ENCODE data around the gene GUCY2D.

Gene GUCY2D

GRCh38 chr17:8052256-8053252 lies 50.1 kb downstream of the GUCY2D start:
- Histone ChIP-seq H3K9me2 (replicated peaks; ENCODE audit: insufficient read depth, low read length) (no peaks in the 10 kb centered on the region), H3K4me2 (ENCODE audit: low read depth, low read length, poor library complexity, severe bottlenecking) (no peak overlapping the region), H3K79me2 (ENCODE audit: insufficient read depth, low read length) (no peaks in the 10 kb centered on the region), H3K9ac (ENCODE audit: low read length) (no peak overlapping the region), H4K20me1 (ENCODE audit: low read depth, low read length) (no peaks in the 10 kb centered on the region), H3F3A (ENCODE audit: insufficient read depth) (no peaks in the 10 kb centered on the region), H3K27ac (ENCODE audit: low read depth, low read length) (no peak overlapping the region), H3K4me3 (ENCODE audit: insufficient read depth, low read length, poor library complexity, severe bottlenecking) (no peak overlapping the region), H3K9me3 (ENCODE audit: insufficient read depth, low read length) (no peaks in the 10 kb centered on the region), H2AFZ (ENCODE audit: low read depth, low read length, severe bottlenecking) (no peak overlapping the region), H3K36me3 (ENCODE audit: low read length) (no peaks in the 10 kb centered on the region), H3K27me3 (ENCODE audit: low read length) (no peaks in the 10 kb centered on the region)
- TF ChIP-seq CTCF (IDR thresholded peaks at IDR 0.05; ENCODE audit: insufficient read depth, low read length, poor library complexity, severe bottlenecking) (no peak), EZH2phosphoT487 (conservative IDR thresholded peaks at IDR 0.05; ENCODE audit: low read length) (no peak)

GRCh38 chr17:8053600-8053999 lies 51.2 kb downstream of the GUCY2D start:
- H3K9me2 ChIP-seq (replicated peaks; ENCODE audit: insufficient read depth, low read length): no peaks in the 10 kb centered on the region
- H3K4me3 ChIP-seq (ENCODE audit: insufficient read depth, low read length, poor library complexity, severe bottlenecking): no peak overlapping the region
- no peaks in the 10 kb centered on the region for H4K20me1 ChIP-seq (ENCODE audit: low read depth, low read length)
- H3K27me3 ChIP-seq (ENCODE audit: low read length): no peaks in the 10 kb centered on the region
- H3K4me2 ChIP-seq (ENCODE audit: low read depth, low read length, poor library complexity, severe bottlenecking): no peak overlapping the region
- H3F3A ChIP-seq (ENCODE audit: insufficient read depth): no peaks in the 10 kb centered on the region
- H3K27ac ChIP-seq (ENCODE audit: low read depth, low read length): no peak overlapping the region
- H3K79me2 ChIP-seq (ENCODE audit: insufficient read depth, low read length): no peaks in the 10 kb centered on the region
- H3K9me3 ChIP-seq (ENCODE audit: insufficient read depth, low read length): no peaks in the 10 kb centered on the region
- H2AFZ ChIP-seq (ENCODE audit: low read depth, low read length, severe bottlenecking): no peak overlapping the region
- H3K36me3 ChIP-seq (ENCODE audit: low read length): no peaks in the 10 kb centered on the region
- no peak overlapping the region for H3K9ac ChIP-seq (ENCODE audit: low read length)
- TF ChIP-seq EZH2phosphoT487 (conservative IDR thresholded peaks at IDR 0.05; ENCODE audit: low read length): no peak
- no peak for TF ChIP-seq CTCF (IDR thresholded peaks at IDR 0.05; ENCODE audit: insufficient read depth, low read length, poor library complexity, severe bottlenecking)

GRCh38 chr17:8055851-8056231 lies 53.4 kb downstream of the GUCY2D start:
- no peak overlapping the region for H3K9ac ChIP-seq (ENCODE audit: low read length)
- no peaks in the 10 kb centered on the region for H4K20me1 ChIP-seq (ENCODE audit: low read depth, low read length)
- no peaks in the 10 kb centered on the region for H3K79me2 ChIP-seq (ENCODE audit: insufficient read depth, low read length)
- H3K4me2 ChIP-seq (ENCODE audit: low read depth, low read length, poor library complexity, severe bottlenecking): no peak overlapping the region
- no peaks in the 10 kb centered on the region for H3F3A ChIP-seq (ENCODE audit: insufficient read depth)
- no peak for TF ChIP-seq CTCF (IDR thresholded peaks at IDR 0.05; ENCODE audit: insufficient read depth, low read length, poor library complexity, severe bottlenecking)
- no peak for TF ChIP-seq EZH2phosphoT487 (conservative IDR thresholded peaks at IDR 0.05; ENCODE audit: low read length)
- no peaks in the 10 kb centered on the region for H3K36me3 ChIP-seq (ENCODE audit: low read length)
- H3K4me3 ChIP-seq (ENCODE audit: insufficient read depth, low read length, poor library complexity, severe bottlenecking): no peak overlapping the region
- no peaks in the 10 kb centered on the region for H3K9me2 ChIP-seq (replicated peaks; ENCODE audit: insufficient read depth, low read length)
- no peak overlapping the region for H2AFZ ChIP-seq (ENCODE audit: low read depth, low read length, severe bottlenecking)
- no peak overlapping the region for H3K27ac ChIP-seq (ENCODE audit: low read depth, low read length)
- H3K9me3 ChIP-seq (ENCODE audit: insufficient read depth, low read length): no peaks in the 10 kb centered on the region
- H3K27me3 ChIP-seq (ENCODE audit: low read length): no peaks in the 10 kb centered on the region
